CD14-positive monocyte (primary cell): ENCODE data around the gene SHB. TPM values are rescaled to one million over a fixed set of nuclear protein-coding genes. Genes with fewer than 3 reads are reported as not detected.

Source experiments
- DNase-seq, 3 donors: peaks; one replicate each; pipeline ENCODE4 v3.0.0-alpha.2; 2011 to 2022
- H2AFZ ChIP-seq: 2 replicates; pipeline ENCODE4 v1.6.0; 2012; ENCODE audit warnings: mild to moderate bottlenecking, low read depth, low read length, inconsistent platforms; ENCODE audit not compliant: insufficient read depth, poor library complexity, severe bottlenecking
- H3K27ac ChIP-seq, 2 donors: 1 replicate in 1 of 2; 2 replicates in 1 of 2; pipeline ENCODE4 v1.5.1; 2012 to 2013; ENCODE audit warnings: low read length in 2 of 2, control low read depth in 1 of 2, inconsistent platforms in 1 of 2, low read depth in 1 of 2, mild to moderate bottlenecking in 1 of 2
- H3K27me3 ChIP-seq, 2 donors: one replicate each; pipeline versions ENCODE4 v1.6.0 to v1.6.1; 2011 to 2013; ENCODE audit warnings: low read length in 2 of 2; ENCODE audit not compliant: control insufficient read depth in 2 of 2, insufficient read depth in 2 of 2
- H3K36me3 ChIP-seq, 2 donors: replicated peaks in 1 of 2; 1 replicate in 1 of 2; 2 replicates in 1 of 2; pipeline versions ENCODE4 v1.5.1 to v1.6.1; 2012 to 2013; ENCODE audit warnings: low read length in 2 of 2, control low read depth in 1 of 2, inconsistent platforms in 1 of 2, mild to moderate bottlenecking in 1 of 2; ENCODE audit not compliant: insufficient read depth in 2 of 2, control insufficient read depth in 1 of 2
- H3K4me1 ChIP-seq, 2 donors: 1 replicate in 1 of 2; 2 replicates in 1 of 2; pipeline versions ENCODE4 v1.5.1 to v1.6.1; 2012 to 2013; ENCODE audit warnings: low read length in 2 of 2, control low read depth in 1 of 2, inconsistent platforms in 1 of 2, mild to moderate bottlenecking in 1 of 2, moderate library complexity in 1 of 2; ENCODE audit not compliant: insufficient read depth in 2 of 2, control insufficient read depth in 1 of 2
- H3K4me2 ChIP-seq: replicated peaks from 2 replicates; pipeline ENCODE3; 2012; ENCODE audit warnings: low read length, moderate library complexity, mild to moderate bottlenecking; ENCODE audit not compliant: poor library complexity, severe bottlenecking; ENCODE audit errors: extremely low read depth
- H3K4me3 ChIP-seq, 3 experiments: fragments of 200-600 bp in 1 of 3; sonication (generic) in 1 of 3; replicated peaks in 1 of 3; 1 replicate in 2 of 3; 2 replicates in 1 of 3; pipeline ENCODE4 v1.5.1; 2011 to 2013; ENCODE audit warnings: low read length in 3 of 3, mild to moderate bottlenecking in 3 of 3, control low read depth in 2 of 3, low read depth in 2 of 3, inconsistent platforms in 1 of 3, moderate library complexity in 1 of 3
- H3K79me2 ChIP-seq: 2 replicates; pipeline ENCODE4 v1.6.0; 2012; ENCODE audit warnings: mild to moderate bottlenecking, control low read depth, inconsistent platforms, low read length, moderate library complexity; ENCODE audit not compliant: insufficient read depth
- H3K9ac ChIP-seq: 2 replicates; pipeline ENCODE4 v1.6.0; 2017; ENCODE audit warnings: low read length, mild to moderate bottlenecking; ENCODE audit not compliant: insufficient read depth, poor library complexity, severe bottlenecking
- H3K9me3 ChIP-seq, 2 donors: replicated peaks in 1 of 2; 1 replicate in 1 of 2; 2 replicates in 1 of 2; pipeline versions ENCODE4 v1.5.1 to v1.6.1; 2012 to 2013; ENCODE audit warnings: low read length in 2 of 2, control low read depth in 1 of 2; ENCODE audit not compliant: control insufficient read depth in 1 of 2, insufficient read depth in 1 of 2
- H4K20me1 ChIP-seq: 2 replicates; pipeline ENCODE4 v1.6.0; 2012; ENCODE audit warnings: mild to moderate bottlenecking, low read length, control low read depth, moderate library complexity; ENCODE audit not compliant: insufficient read depth
- H3K27ac Mint-ChIP-seq, 7 donors: one replicate each; pipeline ENCODE4 v1.8.0; 2020; ENCODE audit warnings: mild to moderate bottlenecking in 7 of 7, mixed read lengths in 7 of 7, moderate library complexity in 6 of 7, inconsistent platforms in 2 of 7
- H3K27me3 Mint-ChIP-seq, 3 donors: one replicate each; pipeline ENCODE4 v1.8.0; 2021 to 2022; ENCODE audit warnings: low read depth in 3 of 3, mild to moderate bottlenecking in 3 of 3, mixed read lengths in 3 of 3, moderate library complexity in 3 of 3, inconsistent platforms in 1 of 3
- H3K36me3 Mint-ChIP-seq, 2 donors: one replicate each; pipeline ENCODE4 v1.8.0; 2020; ENCODE audit warnings: mixed read lengths in 2 of 2, inconsistent platforms in 1 of 2, mild to moderate bottlenecking in 1 of 2
- H3K4me1 Mint-ChIP-seq: one replicate; pipeline ENCODE4 v1.8.0; 2020; ENCODE audit warnings: mild to moderate bottlenecking, mixed read lengths
- H3K4me3 Mint-ChIP-seq, 2 donors: one replicate each; pipeline ENCODE4 v1.8.0; 2020; ENCODE audit warnings: mild to moderate bottlenecking in 2 of 2, mixed read lengths in 2 of 2, moderate library complexity in 1 of 2
- H3K9me3 Mint-ChIP-seq, 7 donors: one replicate each; pipeline ENCODE4 v1.8.0; 2020 to 2022; ENCODE audit warnings: mixed read lengths in 7 of 7, mild to moderate bottlenecking in 6 of 7, moderate library complexity in 6 of 7, inconsistent platforms in 2 of 7
- CTCF ChIP-seq: fragments of 200-600 bp; IDR thresholded peaks from one replicate; pipeline ENCODE4 v1.8.0; 2022; ENCODE audit warnings: antibody characterized with exemption, mild to moderate bottlenecking
- WGBS: methylation state at CpG from one replicate; pipeline ENCODE4 v1.1.5; 2013; ENCODE audit warnings: missing lambda C conversion rate; ENCODE audit not compliant: insufficient coverage; 5-methylcytosine and 5-hydroxymethylcytosine counted together
- intact Hi-C, 2 donors: fragments of 100-400 bp; cut with micrococcal nuclease; formaldehyde crosslinking; loops; one replicate each; pipeline versions ENCODE4 v1.15.0 to v1.15.1; 2023
- polyA plus RNA-seq, 3 donors: library from polyadenylated mRNA; depleted of rRNA in 1 of 3; unstranded in 2 of 3; stranded (reverse) in 1 of 3; fragments of 300-500 nt in 2 of 3; fragments of >200 nt in 1 of 3; fragmentation: Illumina TruSeq in 2 of 3; gene quantifications; 1 replicate in 2 of 3; 2 replicates in 1 of 3; pipeline ENCODE4 v1.2.3, GENCODE V29; 2012 to 2021

The SHB gene
- polyA plus RNA-seq, 3 donors: 0.27 to 1.3 (median 0.31) TPM

DNA sequence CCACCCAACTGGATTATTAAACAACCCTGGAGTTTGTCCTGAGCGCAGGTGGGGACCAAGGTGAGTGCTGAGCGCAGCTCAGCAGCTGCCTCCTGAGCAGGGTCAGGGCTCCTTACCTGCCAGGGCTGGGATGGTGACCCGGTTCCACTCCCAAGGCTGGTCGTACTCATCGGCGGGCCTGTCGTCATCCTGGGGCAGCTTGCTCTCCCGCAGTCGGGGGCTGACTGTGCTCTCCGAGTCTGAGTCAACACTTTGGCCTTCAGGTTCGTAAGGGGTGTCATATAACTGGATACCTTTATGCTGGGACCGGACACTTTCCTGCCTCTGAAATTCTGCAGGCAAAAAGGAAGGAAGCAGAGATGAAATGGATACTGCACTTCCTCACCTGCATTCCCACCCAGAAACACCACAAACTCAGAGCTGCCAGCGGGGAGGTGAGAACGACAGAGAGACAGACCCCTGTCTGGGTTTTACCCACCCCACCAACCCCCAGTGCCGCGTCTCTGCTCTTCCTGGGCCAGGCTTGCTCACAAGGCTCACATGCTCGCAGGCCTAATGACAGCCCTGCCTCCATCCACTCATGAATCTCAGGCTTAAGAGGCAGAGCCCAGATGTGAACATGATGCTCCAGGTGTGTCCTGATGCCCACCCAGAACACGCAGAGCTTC, 94.4 kb downstream of the SHB start:
- Mint-ChIP-seq H3K4me1 (peaks cover 5% of the 10 kb centered on the region), H3K36me3 (peaks cover 11 to 18% of the 10 kb centered on the region in 2 donors), H3K27me3 (no peaks in the 10 kb centered on the region), H3K9me3 (no peaks in the 10 kb centered on the region), H3K4me3 (no peak overlapping the region), H3K27ac (peak overlapping the region in 1 of 7 donors; percentile 43)
- H2AFZ ChIP-seq: no peak overlapping the region
- no peaks in the 10 kb centered on the region for H3K9me3 ChIP-seq
- H3K4me2 ChIP-seq: no peak overlapping the region
- intact Hi-C loops: no loop called here
- H4K20me1 ChIP-seq: no peaks in the 10 kb centered on the region
- peaks cover 0 to under 1% of the 10 kb centered on the region in 2 donors for H3K4me1 ChIP-seq
- WGBS: 93% methylated on average over 11 of the region's 18 CpGs
- H3K27me3 ChIP-seq: no peaks in the 10 kb centered on the region
- no peak for DNase-seq
- no peak overlapping the region for H3K4me3 ChIP-seq
- no peak overlapping the region for H3K9ac ChIP-seq
- TF ChIP-seq CTCF: no peak
- H3K79me2 ChIP-seq: no peaks in the 10 kb centered on the region
- no peak overlapping the region for H3K27ac ChIP-seq
- H3K36me3 ChIP-seq: no peaks in the 10 kb centered on the region

DNA sequence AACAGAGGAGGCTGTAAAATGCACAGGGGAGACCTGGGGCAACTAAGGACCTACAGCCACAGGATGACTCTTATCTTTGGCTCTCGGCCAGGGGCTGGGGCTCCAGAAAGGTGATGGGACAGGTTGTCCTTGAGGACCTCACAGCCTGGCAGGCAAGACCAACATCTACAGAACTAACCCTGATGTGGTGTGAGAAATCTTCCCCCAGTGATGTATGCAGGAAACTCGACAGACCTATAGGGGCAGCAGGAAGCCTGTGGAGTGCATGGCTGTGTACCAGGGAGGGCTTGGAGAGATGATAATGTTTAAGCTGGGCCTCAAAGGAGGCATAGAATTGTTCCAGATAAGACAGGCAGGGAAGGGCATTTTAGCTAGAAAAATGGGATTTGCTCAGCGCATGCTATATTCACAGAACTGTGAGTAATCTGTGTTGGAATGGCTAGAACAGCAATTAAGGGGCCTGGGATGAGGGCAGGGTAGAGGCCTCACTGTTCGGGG, 96.6 kb downstream of the SHB start:
- no peaks in the 10 kb centered on the region for H3K27me3 Mint-ChIP-seq
- Histone ChIP-seq H4K20me1 (no peaks in the 10 kb centered on the region), H3K4me1 (peaks cover 3 to 9% of the 10 kb centered on the region in 2 donors), H3K4me3 (no peak overlapping the region), H3K4me2 (no peak overlapping the region), H3K36me3 (no peaks in the 10 kb centered on the region), H3K9me3 (no peaks in the 10 kb centered on the region), H2AFZ (no peak overlapping the region), H3K79me2 (no peaks in the 10 kb centered on the region), H3K27me3 (no peaks in the 10 kb centered on the region), H3K9ac (no peak overlapping the region), H3K27ac (no peak overlapping the region)
- TF ChIP-seq CTCF: peak; percentile 16
- H3K9me3 Mint-ChIP-seq: peaks cover 0 to 1% (median 0%) of the 10 kb centered on the region in 7 donors
- no peak overlapping the region for H3K4me3 Mint-ChIP-seq
- 50% methylated on average over 1 of the region's 4 CpGs for WGBS
- peaks cover 18% of the 10 kb centered on the region for H3K4me1 Mint-ChIP-seq
- no peak for DNase-seq
- peaks cover 13 to 16% of the 10 kb centered on the region in 2 donors for H3K36me3 Mint-ChIP-seq
- H3K27ac Mint-ChIP-seq: peak overlapping the region in 1 of 7 donors; percentile 8
- intact Hi-C loops: no loop called here
